Placental pericyte (primary cell): ENCODE results near the gene ZNF428. TPM values are rescaled to one million over a fixed set of nuclear protein-coding genes. Genes with fewer than 3 reads are reported as not detected.

Experiments
- small RNA-seq: library from RNA; depleted of rRNA; stranded (forward); fragments of <200 nt; gene quantifications from one replicate; pipeline ENCODE3, GENCODE V24; 2012; ENCODE audit warnings: low replicate concordance
- total RNA-seq: library from RNA; depleted of rRNA; stranded (reverse); fragments of >200 nt; gene quantifications from 2 replicates; pipeline ENCODE4 v1.2.3, GENCODE V29; 2012

ZNF428 gene, protein sequence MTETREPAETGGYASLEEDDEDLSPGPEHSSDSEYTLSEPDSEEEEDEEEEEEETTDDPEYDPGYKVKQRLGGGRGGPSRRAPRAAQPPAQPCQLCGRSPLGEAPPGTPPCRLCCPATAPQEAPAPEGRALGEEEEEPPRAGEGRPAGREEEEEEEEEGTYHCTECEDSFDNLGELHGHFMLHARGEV
- 20.9 and 25.2 TPM in 2 replicates for total RNA-seq

DNA sequence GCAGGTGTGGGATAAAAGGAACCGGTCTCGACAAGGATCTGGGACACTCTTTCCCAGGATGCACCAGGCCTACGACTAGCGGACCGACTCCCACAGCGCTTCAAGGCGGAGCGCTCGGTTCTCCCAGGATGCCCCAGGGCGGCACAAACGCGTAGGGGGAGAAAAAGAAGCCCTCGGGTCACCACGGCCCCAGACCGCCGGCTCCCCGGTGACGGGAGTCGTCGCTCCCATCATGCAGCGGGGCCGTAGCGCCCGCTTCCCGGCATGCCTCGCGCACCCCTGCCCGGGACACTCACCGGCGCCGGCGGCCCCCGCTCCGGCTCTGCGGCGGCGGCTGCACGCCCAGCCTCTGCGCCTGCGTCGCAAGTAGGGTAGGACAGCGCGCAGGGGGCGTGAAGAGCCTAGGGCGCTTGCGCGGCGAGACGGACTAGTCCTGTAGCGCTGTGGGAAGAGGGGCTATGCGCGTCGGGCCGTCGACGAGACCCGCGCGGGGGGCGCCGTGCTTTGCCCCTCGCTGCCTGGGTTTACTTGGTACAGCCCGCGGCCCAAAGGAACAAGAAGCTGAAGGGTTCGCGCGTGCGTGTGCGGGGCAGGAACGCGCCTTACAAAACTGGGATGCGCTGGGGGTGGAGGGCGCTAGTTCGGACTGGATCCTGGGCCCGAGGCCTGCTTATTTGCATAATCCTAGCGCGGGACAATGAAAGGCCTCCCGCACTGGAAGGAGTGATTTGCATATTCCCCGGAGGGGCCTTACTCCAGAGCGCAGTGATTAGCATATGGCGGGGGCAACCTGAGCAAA lies at the start of gene ZNF428:
Gene ZNF428 (minus strand): TSS at position 368 of the 799 bp plus-strand sequence. CDS start 5,325 bp downstream, outside the sequence.

DNA sequence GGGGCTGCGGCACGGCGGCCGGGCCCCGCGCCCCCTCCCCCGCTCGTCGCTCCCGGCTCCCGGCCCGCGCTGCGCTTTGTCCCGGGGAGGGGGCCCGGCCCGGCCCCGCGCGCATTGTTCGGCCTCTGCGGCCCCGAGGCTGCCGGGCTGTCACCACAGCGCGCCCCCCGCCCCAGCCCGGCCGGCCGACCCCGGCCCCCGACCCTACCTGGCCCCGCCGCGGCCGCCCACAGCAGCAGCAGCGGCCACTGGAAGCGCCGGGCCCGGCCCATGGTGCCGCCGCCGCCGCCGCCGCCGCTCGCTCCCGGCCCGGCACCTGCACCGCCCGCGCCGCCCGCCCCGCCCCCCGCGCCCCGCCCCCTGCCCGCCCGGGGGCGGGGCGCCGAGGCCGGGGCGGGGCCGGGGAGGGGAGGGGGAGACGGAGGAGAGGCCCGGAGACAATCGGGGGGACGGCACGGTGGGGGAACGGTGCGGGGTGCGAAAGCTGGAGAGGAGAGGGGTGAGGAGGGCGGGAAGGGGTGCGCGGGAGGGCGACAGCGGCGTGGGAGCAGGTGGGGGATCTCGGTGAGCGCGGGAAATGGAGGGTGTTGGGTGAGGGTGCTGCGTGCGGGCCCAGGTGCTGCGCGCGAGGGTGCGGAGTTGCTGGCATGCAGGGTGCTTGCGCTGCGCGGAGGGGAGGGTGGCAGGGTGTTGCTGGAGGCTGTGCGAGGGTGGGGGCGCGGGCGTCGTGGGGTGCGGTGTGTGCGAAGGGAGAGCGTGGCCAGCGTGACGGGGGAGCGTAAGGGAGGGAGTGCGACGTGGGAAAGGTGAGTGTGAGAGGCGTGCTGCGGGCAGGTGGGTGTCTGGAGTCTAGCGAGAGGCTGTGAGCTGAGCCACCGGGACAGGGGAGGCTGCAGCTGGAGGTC lies 20.3 kb upstream of the ZNF428 start, which contains the start of gene CADM4:
Gene CADM4 (minus strand): TSS at position 332 of the 905 bp plus-strand sequence. CDS start 60 bp downstream, at position 272.

DNA sequence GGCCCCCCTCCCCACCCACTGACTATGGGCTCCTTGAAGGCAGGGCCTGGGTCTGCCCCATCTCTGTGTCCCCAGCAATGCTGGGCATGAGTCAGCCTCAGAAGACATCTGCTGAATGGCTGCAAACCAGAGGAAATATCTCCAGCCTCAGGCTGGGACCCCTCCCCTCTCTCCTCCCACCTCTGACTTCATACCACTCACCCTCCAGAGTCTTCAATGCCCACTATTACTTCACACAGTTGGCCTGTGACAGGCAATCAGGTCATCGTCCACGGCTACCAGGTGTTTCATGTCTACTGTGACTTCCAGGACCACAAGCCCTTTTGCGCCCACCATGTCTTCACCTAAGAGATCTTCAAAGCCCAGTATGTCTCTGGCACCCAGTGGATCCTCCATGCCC lies 7.6 kb downstream of the ZNF428 start, which contains the start of gene SRRM5:
Gene SRRM5 (plus strand): TSS at position 301 of the 400 bp plus-strand sequence. CDS start 34 bp downstream, at position 335.

DNA sequence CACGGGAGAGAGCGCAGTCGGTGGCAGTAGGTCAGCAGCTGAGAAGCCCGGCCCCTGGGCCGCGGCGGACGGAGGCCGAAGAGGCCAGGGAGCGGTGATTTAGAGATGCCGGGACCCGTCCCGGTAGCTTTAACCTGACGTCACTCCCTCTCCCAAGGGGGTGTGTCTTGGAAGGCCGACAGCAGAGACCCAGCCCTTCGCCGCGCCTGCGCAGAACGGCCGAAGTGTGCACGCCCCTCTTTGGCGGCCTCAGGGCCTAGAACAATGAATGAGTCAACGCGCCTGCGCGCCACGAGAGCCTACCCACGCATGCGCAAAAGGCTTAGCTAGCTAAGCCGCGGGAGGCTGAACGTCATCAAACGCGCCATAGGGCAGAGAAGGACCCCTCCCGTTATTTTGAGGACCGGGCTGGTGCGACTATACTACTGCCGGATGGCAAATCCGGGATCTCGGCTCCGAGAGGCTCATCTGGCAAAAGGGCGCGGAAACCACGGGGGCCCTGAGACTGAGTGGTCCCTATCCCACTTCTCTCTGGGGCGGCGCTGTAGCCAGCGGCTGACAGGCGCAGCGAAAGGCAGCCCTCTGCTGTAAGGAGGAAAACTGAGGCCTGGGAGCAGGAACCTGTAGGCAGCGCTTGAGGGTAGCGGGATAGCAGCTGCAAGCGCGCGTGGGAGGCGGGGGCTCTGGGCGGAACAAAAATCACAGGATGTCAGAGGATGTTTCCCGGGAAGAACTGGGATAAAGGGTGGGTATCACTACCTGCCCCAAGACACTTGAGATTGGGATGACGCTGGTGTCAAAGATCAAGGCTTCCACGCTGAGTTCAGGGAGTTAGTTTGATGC lies 23.2 kb downstream of the ZNF428 start, which contains the start of the genes IRGQ and ZNF576:
Gene IRGQ (minus strand): TSS at position 136 of the 843 bp plus-strand sequence. CDS start 796 bp downstream, outside the sequence.
Gene ZNF576 (plus strand): TSS at position 597 of the 843 bp plus-strand sequence. CDS start 514 bp downstream, outside the sequence.

DNA sequence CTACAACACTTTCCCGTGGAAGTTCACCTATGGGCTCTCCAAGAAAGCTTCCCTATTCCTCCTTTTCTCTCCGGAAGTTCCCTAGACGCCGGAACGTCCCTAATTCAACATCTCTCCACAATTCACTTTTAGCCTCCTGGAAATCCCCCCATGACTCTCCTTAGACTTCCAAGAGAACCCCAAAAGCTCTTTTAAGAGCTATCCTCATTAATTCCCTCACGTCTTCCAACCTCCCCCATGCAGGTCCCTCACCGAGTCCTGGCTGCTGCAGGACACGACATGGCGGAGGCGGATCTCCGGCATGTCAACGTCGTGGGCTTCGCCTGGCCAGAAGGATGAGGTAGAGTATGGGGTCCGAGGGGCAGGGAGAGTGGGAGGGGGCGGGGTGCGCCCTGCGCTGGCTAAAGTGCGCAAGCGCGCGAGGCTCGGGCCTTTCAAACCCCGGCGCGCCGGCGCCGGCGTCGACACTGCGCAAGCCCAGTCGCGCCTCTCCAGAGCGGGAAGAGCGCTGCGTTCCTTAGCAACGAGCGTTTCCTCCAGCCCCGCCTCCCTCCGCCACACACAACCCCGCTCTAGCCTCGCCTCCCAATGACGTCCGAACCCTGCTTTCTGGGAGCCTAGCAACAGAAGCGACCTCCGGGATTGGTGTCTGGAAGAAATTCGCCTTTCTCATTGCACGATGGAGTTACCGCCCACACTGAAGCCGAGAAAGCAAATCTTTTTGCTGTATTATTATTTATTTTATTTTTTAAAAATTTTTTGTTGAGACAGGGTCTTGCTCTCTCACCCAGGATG lies 44.1 kb downstream of the ZNF428 start, which contains the start of the genes PINLYP and XRCC1:
Gene PINLYP (plus strand): TSS at position 646 of the 795 bp plus-strand sequence. CDS start 1,391 bp downstream, outside the sequence.
Gene XRCC1 (minus strand): TSS at position 372 of the 795 bp plus-strand sequence. CDS start 69 bp downstream, at position 303.

Small RNA genes lying within 50 kb of the gene (small RNA-seq; reads per million reads assigned to genes)
- gene RN7SL368P = not detected

Other genes with a start within 250 kb of the ZNF428 start
- not detected in 2 replicates for gene TEX101, start 204.7 kb downstream of the ZNF428 start, total RNA-seq
- gene LYPD3, start 154.0 kb downstream of the ZNF428 start, total RNA-seq = 0.43 TPM in 1 of 2 replicates, not detected in the other
- 10.9 and 13.2 TPM in 2 replicates for gene PHLDB3, start 114.9 kb downstream of the ZNF428 start, total RNA-seq
- 49.2 and 93.6 TPM in 2 replicates for gene ETHE1, start 92.4 kb downstream of the ZNF428 start, total RNA-seq
- 0.14 and 0.44 TPM in 2 replicates for gene ZNF575, start 86.4 kb downstream of the ZNF428 start, total RNA-seq
- 14.9 and 58.7 TPM in 2 replicates for gene XRCC1, start 44.1 kb downstream of the ZNF428 start, total RNA-seq
- gene PINLYP, start 43.8 kb downstream of the ZNF428 start, total RNA-seq = 0.66 and 2.4 TPM in 2 replicates
- 22.8 and 38.9 TPM in 2 replicates for gene IRGQ, start 23.5 kb downstream of the ZNF428 start, total RNA-seq
- gene ZNF576, start 23.0 kb downstream of the ZNF428 start, total RNA-seq = 7.7 and 11.3 TPM in 2 replicates
- 0.22 TPM in 1 of 2 replicates, not detected in the other for gene SRRM5, start 7.5 kb downstream of the ZNF428 start, total RNA-seq
- gene CADM4, start 20.2 kb upstream of the ZNF428 start, total RNA-seq = 0.88 and 2.1 TPM in 2 replicates
- gene PLAUR, start 50.5 kb upstream of the ZNF428 start, total RNA-seq = 86.0 and 205 TPM in 2 replicates
- gene IRGC, start 96.4 kb upstream of the ZNF428 start, total RNA-seq = not detected in 2 replicates
- 16.6 and 19.3 TPM in 2 replicates for gene SMG9, start 135.3 kb upstream of the ZNF428 start, total RNA-seq
- gene KCNN4, start 161.3 kb upstream of the ZNF428 start, total RNA-seq = 1.9 TPM in 1 of 2 replicates, not detected in the other
- under 0.01 TPM in 1 of 2 replicates, not detected in the other for gene LYPD5, start 182.8 kb upstream of the ZNF428 start, total RNA-seq
- gene ZNF283, start 207.7 kb upstream of the ZNF428 start, total RNA-seq = 6.6 and 12.5 TPM in 2 replicates